ENCODE measurements around the gene AFTPH.

AFTPH gene

DNA sequence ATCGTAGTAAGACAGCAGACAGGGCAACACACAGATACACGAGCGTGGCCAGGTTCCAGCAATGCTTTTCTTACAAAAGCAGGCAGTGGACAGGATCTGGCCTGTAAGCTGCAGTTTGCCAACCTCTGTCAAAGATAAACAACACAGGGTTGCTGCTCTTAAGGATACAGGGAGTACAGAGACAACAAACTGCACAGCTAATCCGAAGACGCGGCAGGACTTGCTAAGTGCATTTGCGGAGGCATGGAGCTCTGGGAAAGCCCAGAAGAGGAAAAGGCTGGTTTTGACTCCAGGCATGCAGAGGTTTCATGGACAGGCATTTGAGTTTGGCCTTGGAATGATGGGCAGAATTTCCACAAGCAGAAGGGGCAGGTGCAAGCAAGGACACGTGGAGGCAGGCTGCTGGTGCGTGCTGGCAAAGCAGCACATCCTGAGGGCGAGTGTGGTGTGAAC, 105.2 kb downstream of the AFTPH start:
- DNase-seq (ENCODE audit: low read depth, low spot score), result no peak

GRCh38 chr2:64629875-64630274, 105.7 kb downstream of the AFTPH start:
- DNase-seq (ENCODE audit: low read depth, low spot score), result no peak

DNA sequence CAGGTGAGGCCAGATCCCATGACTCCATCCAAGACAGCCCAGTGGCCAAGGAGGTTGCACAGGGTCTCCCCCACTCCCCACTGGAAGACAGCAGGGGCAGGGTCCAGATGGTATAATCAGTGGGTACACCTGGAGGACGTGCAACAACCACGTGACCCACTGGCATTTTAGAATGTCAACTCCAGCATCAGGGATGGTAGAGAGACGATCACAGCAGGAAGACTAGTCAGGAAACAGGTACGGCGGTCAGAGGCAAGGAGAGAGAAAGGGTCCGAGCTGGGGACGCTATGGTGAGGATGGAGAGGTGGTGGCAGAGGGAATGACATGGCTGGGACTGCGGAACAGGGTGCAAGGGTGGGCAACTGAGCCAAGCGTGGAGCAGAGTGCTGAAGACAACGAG, 106.6 kb downstream of the AFTPH start:
- no peak for DNase-seq (ENCODE audit: low read depth, low spot score)

DNA sequence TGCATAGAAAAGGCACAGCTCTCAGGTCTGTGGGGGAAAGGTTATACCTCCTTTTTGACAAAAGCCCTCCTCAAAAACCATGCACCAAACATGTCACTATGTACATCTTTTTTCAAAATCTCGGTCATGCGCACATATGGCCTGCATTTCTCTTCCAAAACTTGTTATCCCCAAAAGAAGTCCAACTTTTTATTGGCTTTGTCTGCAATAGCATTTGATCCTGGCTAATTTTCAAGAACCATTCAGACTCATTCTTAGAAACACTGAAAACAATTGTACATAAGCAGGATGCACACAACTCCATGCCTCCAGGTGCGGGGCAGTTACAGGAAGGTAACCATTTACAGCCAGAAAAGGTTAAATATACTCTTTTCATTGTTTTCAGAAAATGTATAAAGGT, 107.6 kb downstream of the AFTPH start:
- DNase-seq (ENCODE audit: low read depth, low spot score), result no peak

DNA sequence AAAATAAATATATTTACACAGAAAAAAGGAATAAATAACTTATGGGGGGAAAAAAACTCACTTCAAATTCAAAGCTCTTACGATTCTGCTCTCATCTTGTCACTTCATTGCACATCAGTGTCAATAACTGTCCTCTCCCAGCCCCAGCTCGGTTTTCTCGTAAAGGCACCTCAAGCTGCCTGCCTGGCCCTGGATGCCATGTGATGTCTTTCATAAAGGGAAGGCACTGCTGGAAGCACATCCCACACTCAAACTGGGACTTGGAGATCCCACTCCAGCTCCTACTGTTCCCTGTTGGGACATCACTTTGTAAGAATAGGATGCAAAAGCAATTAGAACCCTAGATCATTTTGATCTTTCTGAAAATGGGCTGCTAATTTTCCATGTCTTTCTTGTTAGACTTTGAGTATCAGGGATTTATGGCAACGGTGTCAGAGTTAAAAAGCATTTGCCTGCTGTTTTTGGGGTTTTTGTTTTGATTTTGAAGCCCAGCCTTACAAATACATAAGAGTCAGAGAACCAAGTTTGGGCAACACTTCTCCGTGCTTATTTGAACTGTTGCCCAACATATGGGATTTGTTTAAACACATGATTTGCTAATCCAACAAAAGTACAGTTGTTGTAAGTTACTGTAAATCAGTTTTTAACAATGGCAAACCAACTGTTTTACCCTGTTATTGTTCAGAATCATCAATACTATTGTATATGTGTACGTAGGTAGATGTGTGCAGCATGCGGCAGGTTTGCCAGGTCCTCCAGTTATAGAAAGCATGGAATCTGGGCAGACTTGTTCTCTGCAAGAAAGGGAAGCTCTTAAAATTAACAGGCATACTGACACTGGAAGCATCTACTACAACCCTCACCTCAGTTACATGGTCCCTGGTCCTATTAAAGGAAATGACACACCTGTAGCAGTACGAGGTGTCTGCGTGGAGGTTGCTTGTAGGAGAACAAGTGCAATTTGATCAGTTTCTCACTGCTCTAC, 109.0 kb downstream of the AFTPH start:
- no peak for DNase-seq (ENCODE audit: low read depth, low spot score)

DNA sequence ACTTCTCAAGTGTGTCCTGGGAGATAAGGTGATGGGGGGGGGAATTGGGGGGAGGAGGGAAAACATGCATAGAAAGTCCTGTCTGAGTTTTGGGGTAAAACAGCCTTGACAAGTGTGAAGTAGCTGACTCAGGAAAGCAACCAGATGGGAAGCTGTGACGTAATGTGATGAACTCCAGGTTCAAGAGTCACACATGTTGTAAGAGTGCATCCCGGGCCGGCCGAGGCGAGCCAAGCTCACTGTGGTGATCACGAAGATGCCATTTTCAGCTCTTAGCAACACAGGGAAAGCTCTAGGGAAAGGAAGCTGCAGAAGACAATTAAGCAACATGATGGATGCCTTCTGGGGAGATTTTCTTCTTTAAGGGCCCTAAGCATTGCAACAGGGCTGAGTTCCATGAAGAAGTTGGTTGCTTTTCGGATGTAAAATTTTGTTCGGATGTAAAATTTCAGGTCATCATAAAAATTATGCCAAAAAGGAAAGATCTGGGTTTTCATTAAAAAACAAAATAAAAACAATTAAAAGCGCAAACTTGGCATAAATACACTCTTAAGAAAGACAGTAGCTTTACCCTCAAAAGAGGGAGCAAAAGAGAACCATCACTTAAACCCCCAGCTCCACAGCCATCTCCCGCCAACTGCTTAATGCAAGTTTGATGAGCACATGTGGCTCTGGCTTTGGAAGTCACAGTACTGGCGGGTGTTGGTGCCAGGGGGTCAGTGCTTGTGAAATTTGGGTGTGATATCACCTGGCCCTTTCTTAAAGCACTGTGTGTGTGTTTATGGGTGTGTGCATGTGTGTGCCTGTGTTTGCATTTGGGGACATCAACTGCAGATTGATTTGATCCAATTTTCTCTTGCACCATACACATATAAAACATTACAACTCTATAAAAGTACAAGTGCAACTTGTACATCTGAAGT, 110.5 kb downstream of the AFTPH start:
- DNase-seq (ENCODE audit: low read depth, low spot score), result no peak

- no peak for DNase-seq (ENCODE audit: low read depth, low spot score)
Measured at GRCh38 chr2:64635976-64636911, 112.1 kb downstream of the AFTPH start.

- DNase-seq (ENCODE audit: low read depth, low spot score), result no peak
Measured at GRCh38 chr2:64637000-64637635, 113.0 kb downstream of the AFTPH start.

DNA sequence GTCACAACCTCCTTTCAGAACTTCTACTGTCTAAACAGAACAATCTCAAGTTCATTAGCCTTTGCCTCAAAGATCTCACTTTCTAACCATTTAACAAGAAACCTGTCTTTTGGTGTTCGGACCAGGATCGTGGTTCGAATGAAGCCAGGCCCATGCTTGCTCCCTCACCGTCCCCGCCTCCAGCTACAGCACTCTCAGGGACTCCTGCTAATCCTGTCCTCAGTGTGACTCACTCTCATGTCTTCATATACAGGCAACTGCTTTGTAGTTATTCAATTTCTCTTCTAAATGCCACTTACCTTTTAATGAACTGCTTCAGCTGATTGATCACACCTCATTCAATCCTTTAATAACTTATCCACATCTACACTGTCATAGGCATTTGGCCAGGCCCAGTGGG, 113.8 kb downstream of the AFTPH start:
- no peak for DNase-seq (ENCODE audit: low read depth, low spot score)

GRCh38 chr2:64638502-64639120, 114.5 kb downstream of the AFTPH start:
- DNase-seq (ENCODE audit: low read depth, low spot score), result no peak

DNA sequence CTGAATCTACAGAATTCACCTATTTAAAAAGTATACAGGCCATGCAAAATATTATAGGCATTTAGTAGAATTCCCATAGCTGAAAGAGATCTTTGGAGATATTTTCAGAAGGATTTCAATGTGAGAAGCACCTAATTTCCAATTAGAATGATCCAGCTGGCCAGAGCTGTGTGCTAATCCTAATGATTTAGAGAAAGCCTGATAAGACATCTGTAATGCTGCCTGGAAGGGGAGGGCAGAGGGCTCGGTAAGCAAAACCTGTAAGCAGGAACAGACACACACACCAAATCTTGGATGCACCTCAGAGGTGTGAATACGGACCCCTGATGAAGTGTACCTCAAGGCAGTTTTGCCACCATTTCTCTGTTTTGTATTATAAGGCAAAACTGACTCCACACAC, 115.6 kb downstream of the AFTPH start:
- DNase-seq (ENCODE audit: low read depth, low spot score), result no peak

DNA sequence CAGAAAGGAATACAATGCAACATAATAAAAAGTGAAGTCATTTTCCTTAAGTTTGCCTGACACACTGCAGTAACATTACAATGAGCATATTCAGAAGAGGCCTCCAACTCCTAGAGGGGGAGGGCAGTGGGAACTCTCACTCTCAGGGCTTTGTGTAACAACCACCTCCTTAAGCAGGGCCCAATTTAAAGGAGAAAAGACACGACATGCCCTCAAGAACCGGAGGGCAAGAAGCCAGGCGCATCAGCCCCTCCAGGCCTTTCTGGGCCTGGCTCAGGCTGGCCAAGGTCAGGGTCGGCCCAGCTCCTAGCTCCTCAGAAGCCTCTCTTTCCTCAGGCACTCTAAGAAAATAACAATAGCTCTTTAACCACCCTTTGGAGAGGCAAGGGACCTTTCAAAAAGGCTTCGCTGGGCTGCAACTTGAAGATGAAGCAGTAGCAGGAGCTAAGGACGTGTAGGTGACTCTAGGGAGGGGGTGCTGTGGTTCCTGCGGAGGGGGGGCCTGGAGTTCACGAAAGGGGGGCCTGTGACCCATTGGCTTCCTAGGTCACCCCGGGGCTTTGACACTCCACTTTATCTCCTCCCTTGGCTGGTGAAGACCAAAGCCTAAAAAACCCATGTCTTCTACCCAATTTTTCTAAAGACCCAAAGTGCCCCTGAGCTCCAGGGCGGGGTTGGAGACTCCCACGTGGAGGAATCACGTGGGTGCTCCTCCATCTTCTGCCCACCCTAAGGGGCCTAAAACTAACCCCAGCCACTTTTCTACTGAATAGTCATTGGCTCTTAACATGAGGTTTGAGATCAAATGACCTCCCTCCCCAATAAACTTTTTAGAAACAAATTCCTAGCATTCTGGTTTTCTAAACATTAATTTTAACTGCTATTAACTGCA, 116.3 kb downstream of the AFTPH start:
- DNase-seq (ENCODE audit: low read depth, low spot score), result peak; percentile 76

GRCh38 chr2:64641599-64641998, 117.5 kb downstream of the AFTPH start:
- no peak for DNase-seq (ENCODE audit: low read depth, low spot score)

Measured in ELF-1 (cell line).